ENCODE measurements around the gene UCHL3. TPM values are rescaled to one million over a fixed set of nuclear protein-coding genes. Genes with fewer than 3 reads are reported as not detected.

Gene UCHL3
- polyA plus RNA-seq, 2 of the 4 experiments (the other 2 are of a cell fraction), result 46.6 to 60.7 TPM

- TF ChIP-seq HMGXB4 (CRISPR knock-in tag; IDR thresholded peaks at IDR 0.05; ENCODE audit: borderline replicate concordance), result no peak
- TF ChIP-seq RAD21 (conservative IDR thresholded peaks at IDR 0.05 in 1 of 2, IDR thresholded peaks at IDR 0.05 in 1 of 2), result peak; percentile 55 to 56
- no peak for TF ChIP-seq TP53 (CRISPR knock-in tag; IDR thresholded peaks at IDR 0.05)
- TF ChIP-seq ZSCAN20 (CRISPR knock-in tag; IDR thresholded peaks at IDR 0.05), result no peak
- no peak for TF ChIP-seq HDAC2 (IDR thresholded peaks at IDR 0.05)
- TF ChIP-seq, protein P1, sequence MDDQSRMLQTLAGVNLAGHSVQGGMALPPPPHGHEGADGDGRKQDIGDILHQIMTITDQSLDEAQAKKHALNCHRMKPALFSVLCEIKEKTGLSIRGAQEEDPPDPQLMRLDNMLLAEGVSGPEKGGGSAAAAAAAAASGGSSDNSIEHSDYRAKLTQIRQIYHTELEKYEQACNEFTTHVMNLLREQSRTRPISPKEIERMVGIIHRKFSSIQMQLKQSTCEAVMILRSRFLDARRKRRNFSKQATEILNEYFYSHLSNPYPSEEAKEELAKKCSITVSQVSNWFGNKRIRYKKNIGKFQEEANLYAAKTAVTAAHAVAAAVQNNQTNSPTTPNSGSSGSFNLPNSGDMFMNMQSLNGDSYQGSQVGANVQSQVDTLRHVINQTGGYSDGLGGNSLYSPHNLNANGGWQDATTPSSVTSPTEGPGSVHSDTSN (IDR thresholded peaks at IDR 0.05), result no peak
- TF ChIP-seq MYC (IDR thresholded peaks at IDR 0.05; ENCODE audit: borderline replicate concordance, low read length), result peak; percentile 91
- no peak for TF ChIP-seq MAZ (IDR thresholded peaks at IDR 0.05; ENCODE audit: borderline replicate concordance, low read depth, low read length)
- no peak for TF ChIP-seq RCOR1 (IDR thresholded peaks at IDR 0.05; ENCODE audit: low read depth, low read length)
- TF ChIP-seq, protein P2, sequence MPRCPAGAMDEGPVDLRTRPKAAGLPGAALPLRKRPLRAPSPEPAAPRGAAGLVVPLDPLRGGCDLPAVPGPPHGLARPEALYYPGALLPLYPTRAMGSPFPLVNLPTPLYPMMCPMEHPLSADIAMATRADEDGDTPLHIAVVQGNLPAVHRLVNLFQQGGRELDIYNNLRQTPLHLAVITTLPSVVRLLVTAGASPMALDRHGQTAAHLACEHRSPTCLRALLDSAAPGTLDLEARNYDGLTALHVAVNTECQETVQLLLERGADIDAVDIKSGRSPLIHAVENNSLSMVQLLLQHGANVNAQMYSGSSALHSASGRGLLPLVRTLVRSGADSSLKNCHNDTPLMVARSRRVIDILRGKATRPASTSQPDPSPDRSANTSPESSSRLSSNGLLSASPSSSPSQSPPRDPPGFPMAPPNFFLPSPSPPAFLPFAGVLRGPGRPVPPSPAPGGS (IDR thresholded peaks at IDR 0.05), result 0 out of 3 replicates have a peak, but pooled peaks have one; percentile 52
- TF ChIP-seq HOXB13 (CRISPR knock-in tag; IDR thresholded peaks at IDR 0.05; ENCODE audit: low read depth), result no peak
- TF ChIP-seq NPAS2 (CRISPR knock-in tag; IDR thresholded peaks at IDR 0.05; ENCODE audit: borderline replicate concordance), result no peak
- TF ChIP-seq SMC3 (IDR thresholded peaks at IDR 0.05), result peak; percentile 68
- TF ChIP-seq, protein P3, sequence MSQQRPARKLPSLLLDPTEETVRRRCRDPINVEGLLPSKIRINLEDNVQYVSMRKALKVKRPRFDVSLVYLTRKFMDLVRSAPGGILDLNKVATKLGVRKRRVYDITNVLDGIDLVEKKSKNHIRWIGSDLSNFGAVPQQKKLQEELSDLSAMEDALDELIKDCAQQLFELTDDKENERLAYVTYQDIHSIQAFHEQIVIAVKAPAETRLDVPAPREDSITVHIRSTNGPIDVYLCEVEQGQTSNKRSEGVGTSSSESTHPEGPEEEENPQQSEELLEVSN (IDR thresholded peaks at IDR 0.05; ENCODE audit: borderline replicate concordance, low read depth), result no peak
- TF ChIP-seq HEYL (CRISPR knock-in tag; IDR thresholded peaks at IDR 0.05), result no peak
- TF ChIP-seq REST (IDR thresholded peaks at IDR 0.05), result no peak
- TF ChIP-seq EP300 (IDR thresholded peaks at IDR 0.05), result no peak
- TF ChIP-seq POLR2AphosphoS2 (conservative IDR thresholded peaks at IDR 0.05; ENCODE audit: low read length), result no peak
- no peak for TF ChIP-seq EHF (CRISPR knock-in tag; IDR thresholded peaks at IDR 0.05)
- no peak for TF ChIP-seq CHD4 (IDR thresholded peaks at IDR 0.05; ENCODE audit: borderline replicate concordance)
- no peak for TF ChIP-seq RARB (CRISPR knock-in tag; IDR thresholded peaks at IDR 0.05)
- no peak for TF ChIP-seq FOSL2 (IDR thresholded peaks at IDR 0.05)
- TF ChIP-seq FOSL2 (CRISPR knock-in tag; IDR thresholded peaks at IDR 0.05), result no peak
Observed at GRCh38 chr13:75549262-75550158, at the start of gene UCHL3 (continued).

Measured in A549 (cell line).